Panc1 (cell line): ENCODE data around the gene ATOH8. TPM values are rescaled to one million over a fixed set of nuclear protein-coding genes. Genes with fewer than 3 reads are reported as not detected.

Source experiments
- ATAC-seq: fragments of 200-7000 bp; cut with Tn5 transposase; 2 replicates; pipeline ENCODE4 v1.9.1; 2020; ENCODE audit warnings: mild to moderate bottlenecking, moderate library complexity
- BruUV-seq: library from RNA; stranded (reverse); fragments of 400-500 nt; replicated peaks from 2 replicates; lab custom pipeline; 2021; lab: Mats Ljungman, UMichigan
- CTCF ChIA-PET: fragments of 300-600 bp; sonication (Branson Sonifier 250); formaldehyde crosslinking; loops from one replicate; lab custom pipeline; 2022; ENCODE audit warnings: antibody characterized with exemption; lab: Charles Lee
- POLR2A ChIA-PET: fragments of 300-600 bp; sonication (Branson Sonifier 250); formaldehyde crosslinking; loops from one replicate; lab custom pipeline; 2022; ENCODE audit warnings: antibody characterized with exemption; lab: Charles Lee
- DNase-seq: peaks from one replicate; pipeline ENCODE4 v3.0.0-alpha.2; 2010; ENCODE audit warnings: low read depth, low spot score
- H3K27ac ChIP-seq: 2 replicates; pipeline ENCODE4 v1.5.1; 2011; ENCODE audit warnings: mild to moderate bottlenecking, low read length, inconsistent platforms
- H3K27me3 ChIP-seq: fragments of 200-500 bp; sonication (Bioruptor generic); 2 replicates; pipeline ENCODE4 v1.6.0; 2014; ENCODE audit warnings: low read length, inconsistent platforms; ENCODE audit not compliant: control insufficient read depth, insufficient read depth
- H3K36me3 ChIP-seq: fragments of 200-500 bp; sonication (Bioruptor generic); 2 replicates; pipeline ENCODE4 v1.5.1; 2014; ENCODE audit warnings: inconsistent platforms, mild to moderate bottlenecking, low read length, moderate library complexity; ENCODE audit not compliant: control insufficient read depth, insufficient read depth
- H3K4me1 ChIP-seq: 2 replicates; pipeline ENCODE4 v1.5.1; 2011; ENCODE audit warnings: inconsistent platforms, mild to moderate bottlenecking, low read length, moderate library complexity; ENCODE audit not compliant: control insufficient read depth, insufficient read depth
- H3K4me3 ChIP-seq, 2 experiments: 2 replicates each; pipeline ENCODE4 v1.5.1; 2011 to 2012; ENCODE audit warnings: low read depth in 2 of 2, low read length in 2 of 2, mild to moderate bottlenecking in 2 of 2, inconsistent platforms in 1 of 2, moderate library complexity in 1 of 2
- H3K9me3 ChIP-seq: fragments of 200-500 bp; sonication (Bioruptor generic); 2 replicates; pipeline ENCODE4 v1.5.1; 2014; ENCODE audit warnings: low read depth, mild to moderate bottlenecking, inconsistent platforms, low read length, moderate library complexity; ENCODE audit not compliant: control insufficient read depth, insufficient read depth
- CTCF ChIP-seq: fragments of 450-650 bp; IDR thresholded peaks from 2 replicates; pipeline ENCODE4 v1.5.1; 2017; ENCODE audit warnings: mild to moderate bottlenecking
- POLR2AphosphoS5 ChIP-seq: IDR thresholded peaks from 2 replicates; pipeline ENCODE4 v1.6.1; 2012; ENCODE audit warnings: mild to moderate bottlenecking, low read depth, low read length, moderate library complexity
- SIN3A ChIP-seq: IDR thresholded peaks from 2 replicates; pipeline ENCODE4 v1.6.1; 2012; ENCODE audit warnings: low read depth, mild to moderate bottlenecking, low read length, moderate library complexity, borderline replicate concordance; ENCODE audit not compliant: insufficient read depth
- TCF7L2 ChIP-seq: IDR thresholded peaks from 2 replicates; pipeline ENCODE4 v1.6.1; 2011; ENCODE audit warnings: mild to moderate bottlenecking, low read depth, low read length, inconsistent platforms
- in situ Hi-C: cut with HindIII; loops from 2 replicates; pipeline ENCODE4 v1.10.0; 2016; ENCODE audit warnings: low sequenced_read_pairs, low pct_unique_long_range_greater_than_20kb
- intact Hi-C: fragments of 100-400 bp; cut with micrococcal nuclease; formaldehyde crosslinking; loops from one replicate; pipeline ENCODE4 v1.10.0; 2022; ENCODE audit not compliant: unreplicated experiment
- total RNA-seq: library from RNA; stranded (reverse); gene quantifications from one replicate; pipeline ENCODE4 v1.2.1, GENCODE V29; 2021; ENCODE audit not compliant: unreplicated experiment
- TF ChIP-seq, protein P1 (sequence below), 2 experiments: IDR thresholded peaks; 2 replicates each; pipeline ENCODE4 v1.6.1; 2011 to 2012; ENCODE audit warnings: low read depth in 2 of 2, control low read depth in 1 of 2, low read length in 1 of 2, mild to moderate bottlenecking in 1 of 2, moderate library complexity in 1 of 2; ENCODE audit not compliant: insufficient read depth in 1 of 2

ATOH8 gene
- total RNA-seq, 1 experiment from 2014 or later = 3.8 TPM

DNA sequence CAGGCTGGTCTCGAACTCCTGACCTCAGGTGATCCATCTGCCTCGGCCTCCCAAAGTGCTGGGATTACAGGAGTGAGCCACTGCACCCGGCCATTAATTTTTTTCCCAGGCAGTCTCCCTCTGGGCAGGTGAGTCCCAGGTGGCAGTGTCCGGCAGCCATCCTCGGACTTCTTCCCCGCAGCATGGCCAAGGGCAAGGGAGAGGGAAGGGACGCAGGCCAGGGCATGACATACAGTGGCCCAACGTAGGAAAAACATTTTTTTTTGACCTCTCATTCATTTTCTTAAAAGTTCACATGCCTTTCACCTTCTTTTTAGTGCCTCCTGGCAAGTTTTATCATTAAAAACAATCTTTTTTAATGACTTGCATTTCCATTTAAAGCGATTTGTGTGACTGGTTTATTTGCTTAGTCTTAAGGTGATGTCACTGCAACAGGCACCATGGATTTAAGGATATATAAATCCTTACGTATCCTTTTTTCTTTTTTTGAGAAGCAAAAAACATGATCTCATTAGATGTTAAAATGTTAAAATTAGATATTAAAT, 23.0 kb upstream of the ATOH8 start:
- in situ Hi-C loops = no loop called here
- ChIA-PET POLR2A (no interaction called here), CTCF (interaction anchor here (2.2 kb wide), 1 partner anchor 83 kb away, joined by 18 read pairs; no protein-coding TSS in a partner anchor)
- no peak overlapping the region for H3K27ac ChIP-seq
- intact Hi-C loops = no loop called here
- DNase-seq (no peak), ATAC-seq (no peak)
- H3K27me3 ChIP-seq = no peaks in the 10 kb centered on the region
- no peaks in the 10 kb centered on the region for H3K9me3 ChIP-seq
- H3K4me3 ChIP-seq = no peak overlapping the region
- no TSS peak for BruUV-seq
- H3K4me1 ChIP-seq = peaks cover 12% of the 10 kb centered on the region
- TF ChIP-seq TCF7L2 = no peak
- no peak for TF ChIP-seq POLR2AphosphoS5
- TF ChIP-seq, protein P1, sequence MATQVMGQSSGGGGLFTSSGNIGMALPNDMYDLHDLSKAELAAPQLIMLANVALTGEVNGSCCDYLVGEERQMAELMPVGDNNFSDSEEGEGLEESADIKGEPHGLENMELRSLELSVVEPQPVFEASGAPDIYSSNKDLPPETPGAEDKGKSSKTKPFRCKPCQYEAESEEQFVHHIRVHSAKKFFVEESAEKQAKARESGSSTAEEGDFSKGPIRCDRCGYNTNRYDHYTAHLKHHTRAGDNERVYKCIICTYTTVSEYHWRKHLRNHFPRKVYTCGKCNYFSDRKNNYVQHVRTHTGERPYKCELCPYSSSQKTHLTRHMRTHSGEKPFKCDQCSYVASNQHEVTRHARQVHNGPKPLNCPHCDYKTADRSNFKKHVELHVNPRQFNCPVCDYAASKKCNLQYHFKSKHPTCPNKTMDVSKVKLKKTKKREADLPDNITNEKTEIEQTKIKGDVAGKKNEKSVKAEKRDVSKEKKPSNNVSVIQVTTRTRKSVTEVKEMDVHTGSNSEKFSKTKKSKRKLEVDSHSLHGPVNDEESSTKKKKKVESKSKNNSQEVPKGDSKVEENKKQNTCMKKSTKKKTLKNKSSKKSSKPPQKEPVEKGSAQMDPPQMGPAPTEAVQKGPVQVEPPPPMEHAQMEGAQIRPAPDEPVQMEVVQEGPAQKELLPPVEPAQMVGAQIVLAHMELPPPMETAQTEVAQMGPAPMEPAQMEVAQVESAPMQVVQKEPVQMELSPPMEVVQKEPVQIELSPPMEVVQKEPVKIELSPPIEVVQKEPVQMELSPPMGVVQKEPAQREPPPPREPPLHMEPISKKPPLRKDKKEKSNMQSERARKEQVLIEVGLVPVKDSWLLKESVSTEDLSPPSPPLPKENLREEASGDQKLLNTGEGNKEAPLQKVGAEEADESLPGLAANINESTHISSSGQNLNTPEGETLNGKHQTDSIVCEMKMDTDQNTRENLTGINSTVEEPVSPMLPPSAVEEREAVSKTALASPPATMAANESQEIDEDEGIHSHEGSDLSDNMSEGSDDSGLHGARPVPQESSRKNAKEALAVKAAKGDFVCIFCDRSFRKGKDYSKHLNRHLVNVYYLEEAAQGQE (IDR thresholded peaks at IDR 0.05; ENCODE audit: insufficient read depth in 1 of 2, low read depth in 2 of 2, low read length in 1 of 2) = no peak
- no peak for TF ChIP-seq SIN3A
- no peak for TF ChIP-seq CTCF
- H3K36me3 ChIP-seq = no peaks in the 10 kb centered on the region

GRCh38 chr2:85731606-85732005, 22.2 kb upstream of the ATOH8 start:
- Histone ChIP-seq H3K9me3 (no peaks in the 10 kb centered on the region), H3K4me3 (no peak overlapping the region), H3K4me1 (peaks cover 12% of the 10 kb centered on the region), H3K36me3 (no peaks in the 10 kb centered on the region), H3K27me3 (no peaks in the 10 kb centered on the region), H3K27ac (no peak overlapping the region)
- TF ChIP-seq SIN3A (no peak), TCF7L2 (no peak), POLR2AphosphoS5 (no peak), CTCF (no peak)
- TF ChIP-seq, protein P1 (IDR thresholded peaks at IDR 0.05; ENCODE audit: insufficient read depth in 1 of 2, low read depth in 2 of 2, low read length in 1 of 2) = no peak
- ATAC-seq (no peak), DNase-seq (no peak)
- ChIA-PET CTCF (interaction anchor here (0.5 kb wide), 1 partner anchor 129 kb away, joined by 4 read pairs; no protein-coding TSS in a partner anchor), POLR2A (interaction anchor here (0.7 kb wide), 2 partner anchors 95 to 711 kb away, joined by 4 read pairs; no protein-coding TSS in a partner anchor)
- intact Hi-C loops = no loop called here
- no TSS peak for BruUV-seq
- in situ Hi-C loops = no loop called here
